H1 (cell line): ENCODE measurements around the gene HES1. TPM values are rescaled to one million over a fixed set of nuclear protein-coding genes. Genes with fewer than 3 reads are reported as not detected.

ENCODE experiments used
- CTCF ChIA-PET: fragments of 300-600 bp; sonication (Branson Sonifier 250); formaldehyde crosslinking; loops from one replicate; lab custom pipeline; 2021; ENCODE audit not compliant: partially characterized antibody; lab: Charles Lee
- POLR2A ChIA-PET: fragments of 300-600 bp; sonication (Branson Sonifier 250); formaldehyde crosslinking; loops from one replicate; lab custom pipeline; 2021; ENCODE audit warnings: inconsistent platforms; ENCODE audit not compliant: partially characterized antibody; lab: Charles Lee
- DNase-seq, 2 experiments: peaks; one replicate each; pipeline versions ENCODE4 v3.0.0 to v3.0.0-alpha.2; 2010 to 2022; ENCODE audit warnings: low spot score in 2 of 2, low read depth in 1 of 2, mixed read lengths in 1 of 2
- FAIRE-seq: peaks from 2 replicates; lab custom pipeline; 2011; peaks lifted over from hg19 to GRCh38; lab: Jason Lieb, UNC
- H2AFZ ChIP-seq: 2 replicates; pipeline ENCODE4 v1.8.1; 2012; ENCODE audit warnings: low read length, inconsistent platforms
- H2AK5ac ChIP-seq: 2 replicates; pipeline ENCODE4 v1.6.1; 2013; ENCODE audit warnings: low read depth, low read length
- H2BK120ac ChIP-seq: replicated peaks from 2 replicates; pipeline ENCODE3; 2013; ENCODE audit warnings: low read depth, low read length, inconsistent platforms
- H2BK12ac ChIP-seq: 2 replicates; pipeline ENCODE4 v1.6.1; 2013; ENCODE audit warnings: low read depth, low read length
- H2BK15ac ChIP-seq: 2 replicates; pipeline ENCODE4 v1.6.1; 2013; ENCODE audit warnings: low read length
- H2BK20ac ChIP-seq: 2 replicates; pipeline ENCODE4 v1.6.1; 2013; ENCODE audit warnings: low read length
- H2BK5ac ChIP-seq: 2 replicates; pipeline ENCODE4 v1.6.1; 2013; ENCODE audit warnings: low read depth, low read length
- H3K14ac ChIP-seq: 2 replicates; pipeline ENCODE4 v1.6.1; 2013; ENCODE audit warnings: inconsistent platforms; ENCODE audit not compliant: insufficient read length
- H3K18ac ChIP-seq: 2 replicates; pipeline ENCODE4 v1.6.1; 2013; ENCODE audit warnings: low read length; ENCODE audit errors: extremely low read depth
- H3K23ac ChIP-seq: 2 replicates; pipeline ENCODE4 v1.6.1; 2013; ENCODE audit warnings: inconsistent platforms; ENCODE audit not compliant: insufficient read length
- H3K23me2 ChIP-seq: 2 replicates; pipeline ENCODE4 v1.6.1; 2013; ENCODE audit warnings: low read depth, low read length
- H3K27ac ChIP-seq: 2 replicates; pipeline ENCODE4 v1.6.1; 2011; ENCODE audit warnings: low read depth, low read length, inconsistent platforms
- H3K27me3 ChIP-seq, 4 experiments: replicated peaks in 1 of 4; 1 replicate in 1 of 4; 2 replicates in 3 of 4; pipeline versions ENCODE4 v1.6.1 to v1.8.1; 2011 to 2013; ENCODE audit warnings: low read length in 3 of 4, mild to moderate bottlenecking in 3 of 4, inconsistent platforms in 2 of 4, mixed read lengths in 2 of 4, moderate library complexity in 1 of 4; ENCODE audit not compliant: control insufficient read depth in 3 of 4, insufficient read depth in 3 of 4; ENCODE audit errors: extremely low read depth in 1 of 4
- H3K36me3 ChIP-seq, 4 experiments: 2 replicates each; pipeline versions ENCODE4 v1.6.1 to v1.8.1; 2011 to 2013; ENCODE audit warnings: mild to moderate bottlenecking in 4 of 4, low read length in 3 of 4, moderate library complexity in 2 of 4, control low read depth in 1 of 4, inconsistent platforms in 1 of 4; ENCODE audit not compliant: insufficient read depth in 4 of 4, control insufficient read depth in 2 of 4
- H3K4ac ChIP-seq: replicated peaks from 2 replicates; pipeline ENCODE3; 2013; ENCODE audit warnings: low read length, low read depth, mixed read lengths, inconsistent platforms; ENCODE audit not compliant: insufficient read length
- H3K4me1 ChIP-seq, 4 experiments: replicated peaks in 1 of 4; 1 replicate in 1 of 4; 2 replicates in 3 of 4; pipeline versions ENCODE4 v1.6.1 to v1.8.1; 2011 to 2013; ENCODE audit warnings: low read length in 3 of 4, inconsistent platforms in 2 of 4, mixed read lengths in 1 of 4; ENCODE audit not compliant: insufficient read depth in 4 of 4, control insufficient read depth in 3 of 4
- H3K4me2 ChIP-seq, 2 experiments: 2 replicates each; pipeline versions ENCODE4 v1.6.1 to v1.8.1; 2011 to 2013; ENCODE audit warnings: low read depth in 2 of 2, low read length in 2 of 2, control low read depth in 1 of 2, inconsistent platforms in 1 of 2, mild to moderate bottlenecking in 1 of 2; ENCODE audit not compliant: insufficient read depth in 1 of 2
- H3K4me3 ChIP-seq, 4 experiments: fragments of 200-600, 300-600 bp in 1 of 4; sonication (generic), shearing (Covaris generic), sonication (Bioruptor Twin) in 1 of 4; 2 replicates each; pipeline versions ENCODE4 v1.5.1 to v1.8.1; 2011 to 2016; ENCODE audit warnings: low read length in 4 of 4, low read depth in 3 of 4, control low read depth in 2 of 4, inconsistent platforms in 2 of 4, mild to moderate bottlenecking in 2 of 4, mixed read lengths in 1 of 4, moderate library complexity in 1 of 4; ENCODE audit not compliant: insufficient read depth in 2 of 4; ENCODE audit errors: extremely low read depth in 1 of 4
- H3K56ac ChIP-seq: replicated peaks from 2 replicates; pipeline ENCODE3; 2013; ENCODE audit warnings: low read depth, mild to moderate bottlenecking, mixed read lengths, low read length, inconsistent platforms; ENCODE audit not compliant: insufficient read length
- H3K79me1 ChIP-seq: 2 replicates; pipeline ENCODE4 v1.6.1; 2013; ENCODE audit warnings: low read depth, low read length, control low read depth
- H3K79me2 ChIP-seq, 2 experiments: 2 replicates each; pipeline versions ENCODE4 v1.6.1 to v1.8.1; 2012 to 2013; ENCODE audit warnings: low read length in 2 of 2, mild to moderate bottlenecking in 2 of 2, inconsistent platforms in 1 of 2; ENCODE audit not compliant: insufficient read depth in 2 of 2, control insufficient read depth in 1 of 2
- H3K9ac ChIP-seq, 4 experiments: replicated peaks in 1 of 4; 1 replicate in 1 of 4; 2 replicates in 3 of 4; pipeline versions ENCODE4 v1.6.1 to v1.8.1; 2011 to 2013; ENCODE audit warnings: low read depth in 3 of 4, low read length in 3 of 4, control low read depth in 2 of 4, mild to moderate bottlenecking in 2 of 4, moderate library complexity in 2 of 4, inconsistent platforms in 1 of 4; ENCODE audit errors: extremely low read depth in 1 of 4
- H3K9me3 ChIP-seq, 2 experiments: 2 replicates each; pipeline versions ENCODE4 v1.6.1 to v1.8.1; 2012 to 2013; ENCODE audit warnings: mild to moderate bottlenecking in 2 of 2, moderate library complexity in 2 of 2, control low read depth in 1 of 2, inconsistent platforms in 1 of 2, low read depth in 1 of 2, low read length in 1 of 2, mixed read lengths in 1 of 2; ENCODE audit not compliant: insufficient read depth in 2 of 2
- H4K20me1 ChIP-seq, 2 experiments: replicated peaks in 1 of 2; 2 replicates each; pipeline versions ENCODE3 to v1.8.1; 2011 to 2013; ENCODE audit warnings: inconsistent platforms in 2 of 2, low read length in 2 of 2, mild to moderate bottlenecking in 1 of 2; ENCODE audit not compliant: insufficient read depth in 2 of 2, control insufficient read depth in 1 of 2
- H4K5ac ChIP-seq: 2 replicates; pipeline ENCODE4 v1.6.1; 2013; ENCODE audit warnings: low read length, low read depth, mixed read lengths, inconsistent platforms; ENCODE audit not compliant: insufficient read length
- H4K8ac ChIP-seq: 2 replicates; pipeline ENCODE4 v1.8.0; 2013; ENCODE audit warnings: mild to moderate bottlenecking, moderate library complexity, low read length, inconsistent platforms; ENCODE audit not compliant: insufficient read depth; ENCODE audit errors: extremely low read depth
- H4K91ac ChIP-seq: replicated peaks from 2 replicates; pipeline ENCODE3; 2013; ENCODE audit warnings: low read length, mixed read lengths, inconsistent platforms; ENCODE audit not compliant: insufficient read length
- ATF3 ChIP-seq: IDR thresholded peaks from 2 replicates; pipeline ENCODE4 v1.6.1; 2011; ENCODE audit warnings: low read depth, mild to moderate bottlenecking, low read length; ENCODE audit not compliant: insufficient read depth
- CREB1 ChIP-seq: IDR thresholded peaks from 2 replicates; pipeline ENCODE4 v1.6.1; 2012; ENCODE audit warnings: inconsistent platforms
- GABPA ChIP-seq: IDR thresholded peaks from 2 replicates; pipeline ENCODE4 v1.6.1; 2011; ENCODE audit warnings: mild to moderate bottlenecking, low read length, moderate library complexity, borderline replicate concordance; ENCODE audit not compliant: insufficient read depth
- KDM4A ChIP-seq: IDR thresholded peaks from one replicate; pipeline ENCODE4 v1.7.1; 2012; ENCODE audit warnings: low read depth, mild to moderate bottlenecking, moderate library complexity, low read length, inconsistent platforms; ENCODE audit not compliant: severe bottlenecking
- NRF1 ChIP-seq: IDR thresholded peaks from 2 replicates; pipeline ENCODE4 v1.6.1; 2011; ENCODE audit warnings: mild to moderate bottlenecking, low read depth, low read length, improper control_type of control experiment
- POLR2AphosphoS5 ChIP-seq: IDR thresholded peaks from 2 replicates; pipeline ENCODE4 v1.6.1; 2011; ENCODE audit warnings: low read depth, low read length
- SUZ12 ChIP-seq: fragments of 200-600 bp; sonication (generic); IDR thresholded peaks from 2 replicates; pipeline ENCODE4 v1.6.1; 2012; ENCODE audit warnings: mild to moderate bottlenecking, inconsistent platforms, low read length, moderate library complexity, mixed read lengths
- WGBS, 2 experiments: shearing (Covaris generic) in 1 of 2; methylation state at CpG; one replicate each; pipeline versions ENCODE4 v1.1.6 to v1.1.7; 2013 to 2015; ENCODE audit warnings: low lambda C conversion rate in 2 of 2, mixed read lengths in 2 of 2, inconsistent platforms in 1 of 2, low coverage in 1 of 2, missing lambda C conversion rate in 1 of 2; ENCODE audit not compliant: insufficient replicate concordance in 2 of 2, insufficient coverage in 1 of 2, insufficient read length in 1 of 2; ENCODE audit errors: extremely low coverage in 1 of 2, missing lambda C conversion rate in 1 of 2; 5-methylcytosine and 5-hydroxymethylcytosine counted together
- polyA plus RNA-seq, 7 experiments: library from polyadenylated mRNA; depleted of rRNA in 3 of 7; stranded (reverse) in 5 of 7; unstranded in 2 of 7; fragments of >200 nt in 5 of 7; fragments of 200-250 nt in 2 of 7; gene quantifications; 1 replicate in 5 of 7; 2 replicates in 1 of 7; 4 replicates in 1 of 7; pipeline versions ENCODE4 v1.2.1 to v1.2.3, GENCODE V29; 2011 to 2013; ENCODE audit warnings: missing spikeins in 2 of 7, mixed read lengths in 2 of 7
- total RNA-seq: library from RNA; stranded (reverse); fragmentation: NEBNext Ultra II Directional; extraction: Animal tissue kit (Norgen Biotek cat#: 25700); gene quantifications from 2 replicates; pipeline ENCODE4 v1.2.1, GENCODE V29; 2021

Gene HES1
- total and polyA plus RNA-seq, 2 of the 8 experiments (the other 6 are each of a cell fraction or from before 2014, with no cell fraction given), result 7.9 to 12.9 TPM

GRCh38 chr3:194102436-194102835 is 33.5 kb upstream of the HES1 start:
- Histone ChIP-seq H2AK5ac (no peak overlapping the region), H3K14ac (no peak overlapping the region), H3K4me1 (peaks cover 0 to 7% (median 0%) of the 10 kb centered on the region in 4 experiments; a peak in 3 of 7 replicates), H3K27ac (no peak overlapping the region), H3K18ac (no peak overlapping the region), H3K4me2 (no peak overlapping the region), H4K91ac (no peak overlapping the region), H3K27me3 (no peaks in the 10 kb centered on the region; a peak in 1 of 7 replicates), H3K4me3 (no peak overlapping the region), H2BK12ac (no peak overlapping the region)
- TF ChIP-seq NRF1 (no peak), CREB1 (no peak), ATF3 (no peak), GABPA (no peak), SUZ12 (no peak), KDM4A (no peak), POLR2AphosphoS5 (no peak)
- TF ChIP-seq, all 59 proteins: peak for 0
- H4K20me1 ChIP-seq, result no peaks in the 10 kb centered on the region
- H3K36me3 ChIP-seq, result no peaks in the 10 kb centered on the region
- H4K8ac ChIP-seq, result no peak overlapping the region
- H3K9ac ChIP-seq, result no peak overlapping the region
- H3K56ac ChIP-seq, result no peak overlapping the region
- ChIA-PET POLR2A (no interaction called here), CTCF (no interaction called here)
- no peak overlapping the region for H2BK15ac ChIP-seq
- H3K79me2 ChIP-seq, result no peaks in the 10 kb centered on the region
- no peak overlapping the region for H3K23ac ChIP-seq
- DNase-seq, result no peak
- no peak overlapping the region for H3K4ac ChIP-seq
- H2BK20ac ChIP-seq, result no peak overlapping the region
- H2BK5ac ChIP-seq, result no peak overlapping the region
- WGBS, 2 experiments, result 82% methylated on average over 5 of the region's 5 CpGs; no CpG with 5 or more reads in 1 of the 2 experiments
- no peaks in the 10 kb centered on the region for H3K23me2 ChIP-seq
- H2AFZ ChIP-seq, result no peak overlapping the region
- no peaks in the 10 kb centered on the region for H3K9me3 ChIP-seq
- H3K79me1 ChIP-seq, result no peaks in the 10 kb centered on the region
- no peak overlapping the region for H2BK120ac ChIP-seq
- no peak for FAIRE-seq
- H4K5ac ChIP-seq, result no peak overlapping the region
